GM19035 (cell line): ENCODE data around the gene HCRT.
"Not testable (repeated sequence)": the region's sequence is repeated elsewhere in the genome, so short reads cannot be mapped to it uniquely, and the experiment has no call there.

ENCODE experiments used
- ATAC-seq: cut with Tn5 transposase; IDR thresholded peaks from one replicate; pipeline ENCODE4 v1.9.1; 2021; ENCODE audit not compliant: unreplicated experiment

Gene HCRT

GRCh38 chr17:42180411-42180921, 4.8 kb downstream of the HCRT start:
- ATAC-seq = no peak

- ATAC-seq = no peak
Observed at GRCh38 chr17:42179911-42180410, 5.3 kb downstream of the HCRT start.

- ATAC-seq = no peak
Observed at GRCh38 chr17:42179335-42179734, 5.9 kb downstream of the HCRT start.

GRCh38 chr17:42178817-42179216, 6.4 kb downstream of the HCRT start:
- no peak for ATAC-seq

- no peak for ATAC-seq
Observed at GRCh38 chr17:42177684-42178083, 7.6 kb downstream of the HCRT start.

- ATAC-seq = no peak
Observed at GRCh38 chr17:42174126-42174783, 11.0 kb downstream of the HCRT start.

GRCh38 chr17:42171831-42172230, 13.4 kb downstream of the HCRT start:
- no peak for ATAC-seq

- ATAC-seq = no peak
Observed at GRCh38 chr17:42169351-42169750, 15.9 kb downstream of the HCRT start.

- no peak for ATAC-seq
Observed at GRCh38 chr17:42167807-42168206, 17.4 kb downstream of the HCRT start.

- ATAC-seq = no peak
Observed at GRCh38 chr17:42166196-42166763, 19.0 kb downstream of the HCRT start.

GRCh38 chr17:42165751-42166150, 19.5 kb downstream of the HCRT start:
- ATAC-seq = no peak

GRCh38 chr17:42163696-42164407, 21.4 kb downstream of the HCRT start:
- ATAC-seq = no peak

GRCh38 chr17:42163113-42163512, 22.1 kb downstream of the HCRT start:
- ATAC-seq = no peak

GRCh38 chr17:42160531-42160910, 24.7 kb downstream of the HCRT start:
- ATAC-seq = no peak

GRCh38 chr17:42159796-42160530, 25.3 kb downstream of the HCRT start:
- ATAC-seq = no peak

GRCh38 chr17:42155614-42156045, 29.6 kb downstream of the HCRT start:
- ATAC-seq = no peak

GRCh38 chr17:42153919-42154742, 31.1 kb downstream of the HCRT start:
- ATAC-seq = no peak

- no peak for ATAC-seq
Observed at GRCh38 chr17:42146911-42147607, 38.2 kb downstream of the HCRT start.

- ATAC-seq = not testable (repeated sequence)
Observed at GRCh38 chr17:42143138-42143537, 42.1 kb downstream of the HCRT start.
